ENCODE measurements around the gene NPHS1.

The NPHS1 gene

DNA sequence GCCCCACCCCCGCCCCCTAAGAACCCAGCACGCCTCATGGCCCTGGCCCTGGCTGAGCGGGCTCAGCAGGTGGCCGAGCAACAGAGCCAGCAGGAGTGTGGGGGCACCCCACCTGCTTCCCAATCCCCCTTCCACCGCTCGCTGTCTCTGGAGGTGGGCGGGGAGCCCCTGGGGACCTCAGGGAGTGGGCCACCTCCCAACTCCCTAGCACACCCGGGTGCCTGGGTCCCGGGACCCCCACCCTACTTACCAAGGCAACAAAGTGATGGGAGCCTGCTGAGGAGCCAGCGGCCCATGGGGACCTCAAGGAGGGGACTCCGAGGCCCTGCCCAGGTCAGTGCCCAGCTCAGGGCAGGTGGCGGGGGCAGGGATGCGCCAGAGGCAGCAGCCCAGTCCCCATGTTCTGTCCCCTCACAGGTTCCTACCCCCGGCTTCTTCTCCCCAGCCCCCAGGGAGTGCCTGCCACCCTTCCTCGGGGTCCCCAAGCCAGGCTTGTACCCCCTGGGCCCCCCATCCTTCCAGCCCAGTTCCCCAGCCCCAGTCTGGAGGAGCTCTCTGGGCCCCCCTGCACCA, 65.0 kb downstream of the NPHS1 start:
- no peak for DNase-seq

DNA sequence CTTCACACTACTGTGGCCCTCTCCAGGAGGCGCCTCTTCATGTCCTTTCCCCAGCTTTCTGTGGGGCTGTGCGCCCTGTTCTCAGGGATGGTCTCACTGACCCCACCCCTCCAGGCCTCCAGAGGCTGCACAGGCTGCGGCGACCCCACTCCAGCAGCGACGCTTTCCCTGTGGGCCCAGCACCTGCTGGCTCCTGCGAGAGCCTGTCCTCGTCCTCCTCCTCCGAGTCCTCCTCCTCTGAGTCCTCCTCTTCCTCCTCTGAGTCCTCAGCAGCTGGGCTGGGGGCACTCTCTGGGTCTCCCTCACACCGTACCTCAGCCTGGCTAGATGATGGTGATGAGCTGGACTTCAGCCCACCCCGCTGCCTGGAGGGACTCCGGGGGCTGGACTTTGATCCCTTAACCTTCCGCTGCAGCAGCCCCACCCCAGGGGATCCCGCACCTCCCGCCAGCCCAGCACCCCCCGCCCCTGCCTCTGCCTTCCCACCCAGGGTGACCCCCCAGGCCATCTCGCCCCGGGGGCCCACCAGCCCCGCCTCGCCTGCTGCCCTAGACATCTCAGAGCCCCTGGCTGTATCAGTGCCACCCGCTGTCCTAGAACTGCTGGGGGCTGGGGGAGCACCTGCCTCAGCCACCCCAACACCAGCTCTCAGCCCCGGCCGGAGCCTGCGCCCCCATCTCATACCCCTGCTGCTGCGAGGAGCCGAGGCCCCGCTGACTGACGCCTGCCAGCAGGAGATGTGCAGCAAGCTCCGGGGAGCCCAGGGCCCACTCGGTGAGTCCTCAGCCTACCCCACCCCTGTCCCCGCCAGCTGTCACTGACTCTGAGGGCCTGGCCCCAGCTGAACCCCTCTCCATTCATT, 65.8 kb downstream of the NPHS1 start:
- no peak for DNase-seq

DNA sequence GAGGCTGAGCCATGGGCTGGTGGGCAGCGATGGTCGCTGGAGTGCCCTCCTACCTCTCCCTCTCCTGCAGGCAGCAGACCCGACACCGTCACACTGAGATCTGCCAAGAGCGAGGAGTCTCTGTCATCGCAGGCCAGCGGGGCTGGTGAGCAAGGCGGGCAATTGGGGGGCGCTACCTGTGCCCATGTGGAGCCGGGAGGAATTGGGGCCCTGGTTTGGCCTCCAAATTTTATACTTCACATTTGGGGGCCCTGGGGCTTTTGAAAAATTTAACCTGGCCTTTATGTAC, 67.0 kb downstream of the NPHS1 start:
- no peak for DNase-seq

DNA sequence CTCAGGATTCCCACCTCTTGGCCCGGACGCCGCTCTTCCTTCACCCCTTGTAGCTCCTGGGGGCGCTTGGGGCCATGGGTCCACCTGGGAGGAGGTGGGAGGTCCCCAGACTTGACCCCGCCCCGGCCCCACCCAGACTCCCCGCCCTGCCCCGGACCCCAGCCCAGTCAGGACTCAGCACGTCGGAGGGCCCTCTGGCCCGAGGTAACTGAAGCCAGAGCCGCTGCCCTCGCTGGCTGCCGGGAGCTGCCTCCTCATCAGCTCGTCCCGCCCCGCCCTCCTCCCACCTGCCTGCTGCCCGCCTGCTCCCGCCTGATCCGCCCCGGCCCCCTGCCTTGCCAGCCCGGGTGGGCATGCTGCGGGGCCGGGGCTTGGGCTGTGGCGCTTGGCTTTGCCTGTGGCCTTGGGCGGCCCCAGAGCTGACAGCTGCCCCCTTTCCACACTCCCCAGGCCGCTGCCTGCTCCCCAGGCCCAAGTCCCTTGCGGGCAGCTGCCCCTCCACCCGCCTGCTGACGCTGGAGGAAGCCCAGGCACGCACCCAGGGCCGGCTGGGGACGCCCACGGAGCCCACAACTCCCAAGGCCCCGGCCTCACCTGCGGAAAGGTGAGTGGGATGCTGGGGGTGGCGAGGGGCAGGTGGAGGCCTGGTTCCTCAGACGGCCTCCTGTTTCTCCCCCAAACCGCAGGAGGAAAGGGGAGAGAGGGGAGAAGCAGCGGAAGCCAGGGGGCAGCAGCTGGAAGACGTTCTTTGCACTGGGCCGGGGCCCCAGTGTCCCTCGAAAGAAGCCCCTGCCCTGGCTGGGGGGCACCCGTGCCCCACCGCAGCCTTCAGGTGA, 67.6 kb downstream of the NPHS1 start:
- no peak for DNase-seq

DNA sequence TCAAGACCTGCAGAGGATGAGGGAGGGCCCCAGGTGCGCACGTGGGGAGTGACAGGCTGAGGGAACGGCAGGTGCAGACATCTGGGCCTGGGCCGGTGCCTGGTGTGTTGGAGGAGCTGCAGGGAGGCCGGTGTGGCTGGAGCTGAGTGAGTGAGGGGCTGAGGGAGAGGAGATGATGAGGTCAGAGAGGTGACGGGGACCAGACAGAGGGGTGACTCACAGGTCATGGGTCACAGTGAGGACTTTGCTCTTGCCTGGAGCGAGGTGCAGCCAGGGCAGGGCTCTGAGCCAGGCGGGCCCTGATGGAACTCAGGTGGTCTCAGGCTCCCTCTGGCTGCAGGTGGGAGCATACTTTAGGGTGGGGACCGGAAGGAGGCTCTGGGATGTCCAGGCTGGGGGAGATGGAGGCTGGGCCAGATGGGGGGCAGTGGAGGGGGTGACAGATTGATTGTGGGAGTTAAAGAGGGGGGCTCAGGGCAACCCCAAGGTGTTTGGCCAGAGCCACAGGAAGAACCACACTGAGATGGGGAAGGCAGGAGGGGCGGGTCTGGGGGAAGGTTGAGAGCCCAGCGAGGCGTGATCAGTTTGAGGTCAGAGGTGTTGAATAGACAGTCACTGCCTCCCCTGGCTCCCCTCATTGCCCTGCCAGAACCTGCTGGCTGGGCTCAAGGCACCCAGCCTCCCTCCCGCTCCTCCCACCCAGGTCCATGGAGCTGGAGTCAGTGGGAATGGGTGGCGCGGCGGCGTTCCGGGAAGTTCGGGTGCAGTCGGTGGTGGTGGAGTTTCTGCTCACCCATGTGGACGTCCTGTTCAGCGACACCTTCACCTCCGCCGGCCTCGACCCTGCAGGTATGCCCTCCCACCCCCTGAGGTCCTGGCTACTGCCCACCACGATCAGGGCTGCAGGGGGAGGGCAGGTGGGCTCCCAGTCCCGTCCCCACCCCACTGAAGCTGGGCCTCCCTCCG, 68.6 kb downstream of the NPHS1 start:
- no peak for DNase-seq

DNA sequence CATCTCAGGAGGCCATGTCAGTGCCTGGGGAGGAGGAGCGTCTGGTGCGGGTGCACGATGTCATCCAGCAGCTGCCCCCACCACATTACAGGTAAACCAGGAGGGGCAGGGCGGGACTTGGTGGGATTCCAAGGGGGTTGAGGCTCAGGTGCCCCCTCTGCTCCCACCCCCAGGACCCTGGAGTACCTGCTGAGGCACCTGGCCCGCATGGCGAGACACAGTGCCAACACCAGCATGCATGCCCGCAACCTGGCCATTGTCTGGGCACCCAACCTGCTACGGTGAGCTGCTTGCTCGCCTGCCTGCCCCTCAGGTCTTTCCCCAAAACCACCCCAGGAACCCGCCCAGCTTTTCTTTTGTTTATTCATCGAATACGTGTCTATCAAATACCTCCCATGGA, 69.7 kb downstream of the NPHS1 start:
- no peak for DNase-seq

DNA sequence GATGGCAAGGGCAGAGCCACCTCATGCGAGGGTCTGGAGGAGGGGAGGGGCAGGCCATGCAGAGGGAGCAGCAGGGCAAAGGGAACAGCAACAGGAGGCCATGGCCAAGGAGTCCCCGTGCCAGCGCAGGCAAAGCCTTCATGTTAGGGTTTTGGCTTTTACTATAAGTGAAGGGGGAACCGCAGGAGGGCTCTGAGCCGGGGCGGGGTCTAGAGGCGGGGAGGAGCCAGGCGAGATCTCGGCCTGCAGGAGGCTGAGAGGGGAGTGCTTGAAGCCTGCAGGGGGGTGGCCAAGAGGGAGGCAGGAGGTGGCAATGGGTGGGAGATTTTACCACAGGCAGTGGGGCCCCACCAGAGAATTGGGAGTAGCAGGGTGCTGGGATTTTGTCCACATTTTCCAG, 70.7 kb downstream of the NPHS1 start:
- no peak for DNase-seq

DNA sequence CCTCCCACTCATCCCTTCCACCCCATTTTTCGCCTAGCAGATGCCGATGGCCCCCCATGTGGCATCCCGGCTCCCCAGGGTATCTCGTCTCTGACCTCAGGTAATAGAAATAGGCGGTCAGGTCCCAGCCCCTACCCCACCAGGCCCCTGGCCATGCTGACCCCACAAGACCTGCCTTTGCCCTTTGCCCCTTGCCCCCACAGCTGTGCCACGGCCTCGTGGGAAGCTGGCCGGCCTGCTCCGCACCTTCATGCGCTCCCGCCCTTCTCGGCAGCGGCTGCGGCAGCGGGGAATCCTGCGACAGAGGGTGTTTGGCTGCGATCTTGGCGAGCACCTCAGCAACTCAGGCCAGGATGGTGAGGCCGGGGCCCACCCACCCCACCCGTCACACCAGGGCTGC, 71.6 kb downstream of the NPHS1 start:
- DNase-seq: no peak

DNA sequence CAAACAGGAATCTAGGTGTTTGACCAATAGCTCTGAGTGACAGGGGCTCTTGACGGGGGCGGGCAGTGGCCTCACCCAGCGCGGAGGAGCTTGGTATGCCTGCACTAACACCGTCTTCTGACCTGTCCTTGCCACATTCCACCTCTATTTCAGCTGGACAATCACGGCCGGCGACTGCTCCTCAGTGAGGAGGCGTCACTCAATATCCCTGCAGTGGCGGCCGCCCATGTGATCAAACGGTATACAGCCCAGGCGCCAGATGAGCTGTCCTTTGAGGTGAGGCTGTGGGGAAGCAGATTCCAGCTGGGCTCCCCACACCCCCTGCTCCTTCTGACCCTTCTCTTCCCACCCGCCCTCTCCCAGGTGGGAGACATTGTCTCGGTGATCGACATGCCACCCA, 72.2 kb downstream of the NPHS1 start:
- no peak for DNase-seq

DNA sequence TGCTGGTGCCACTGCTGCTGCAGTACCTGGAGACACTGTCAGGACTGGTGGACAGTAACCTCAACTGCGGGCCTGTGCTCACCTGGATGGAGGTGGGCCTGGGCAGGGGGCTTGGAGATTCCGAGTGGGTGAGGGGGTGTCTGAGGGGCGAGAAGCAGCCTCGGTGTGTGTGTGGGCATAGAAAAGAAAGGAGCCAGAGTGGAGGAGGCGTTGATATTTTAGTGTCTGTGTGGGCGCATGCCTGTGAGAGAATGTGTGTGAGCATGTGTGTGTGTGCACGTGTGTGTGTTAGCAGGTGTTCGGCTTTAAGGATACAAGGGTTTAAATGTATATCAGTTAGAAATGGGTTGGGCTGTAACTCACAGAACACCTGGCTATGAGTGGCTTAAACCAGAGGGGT, 73.3 kb downstream of the NPHS1 start:
- no peak for DNase-seq

DNA sequence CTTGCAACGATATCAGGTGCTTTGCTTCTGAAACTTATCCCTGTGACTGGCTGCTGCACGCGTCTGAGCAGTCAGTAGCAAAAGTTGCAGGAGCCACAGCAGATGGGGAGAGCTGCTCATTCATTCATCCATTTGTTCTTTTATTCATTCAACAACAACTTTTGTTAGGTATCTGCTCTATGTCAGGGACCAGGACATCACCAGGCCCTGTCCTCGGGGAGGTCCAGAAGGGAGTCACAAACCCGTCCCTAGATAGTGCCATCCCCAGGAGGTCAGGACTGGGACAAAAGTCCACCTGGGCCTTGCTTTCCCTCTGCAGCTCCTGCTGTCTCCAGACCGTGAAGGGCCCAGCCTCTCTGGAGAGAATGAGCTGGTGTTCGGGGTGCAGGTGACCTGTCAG, 74.3 kb downstream of the NPHS1 start:
- no peak for DNase-seq

DNA sequence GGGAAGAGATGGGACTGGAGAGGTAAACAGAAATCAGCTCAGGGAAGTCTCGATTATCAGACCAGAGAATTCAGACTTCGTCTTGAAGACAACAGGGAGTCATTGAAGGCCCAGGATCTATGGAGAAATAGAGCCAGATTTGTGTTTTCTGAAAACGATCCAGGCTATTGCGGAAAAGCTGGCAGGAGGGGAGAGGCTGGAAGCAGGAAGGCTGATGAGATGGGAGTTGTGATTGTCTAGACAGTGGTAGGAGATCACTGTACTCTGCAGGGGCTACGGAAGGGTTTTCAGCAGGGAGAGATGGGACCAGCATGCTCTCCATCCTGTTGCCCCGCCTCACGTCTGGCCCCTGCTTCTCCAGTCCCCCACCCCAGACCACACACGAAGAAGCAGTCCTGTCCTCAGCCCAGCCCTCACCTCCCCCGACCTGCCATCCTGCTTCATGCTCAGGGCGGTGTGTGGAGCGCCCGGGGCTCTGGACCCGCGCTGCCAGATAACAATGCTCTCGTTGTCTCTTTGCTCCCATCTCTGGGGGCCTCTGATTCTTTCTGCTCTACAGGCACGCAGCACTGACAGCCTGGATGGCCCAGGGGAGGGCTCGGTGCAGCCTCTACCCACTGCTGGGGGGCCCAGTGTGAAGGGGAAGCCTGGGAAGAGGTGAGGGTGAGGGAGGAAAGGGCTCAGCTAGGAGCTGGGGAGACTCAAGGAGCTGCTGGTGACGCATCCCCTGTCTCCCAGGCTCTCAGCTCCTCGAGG, 75.0 kb downstream of the NPHS1 start:
- DNase-seq: no peak

DNA sequence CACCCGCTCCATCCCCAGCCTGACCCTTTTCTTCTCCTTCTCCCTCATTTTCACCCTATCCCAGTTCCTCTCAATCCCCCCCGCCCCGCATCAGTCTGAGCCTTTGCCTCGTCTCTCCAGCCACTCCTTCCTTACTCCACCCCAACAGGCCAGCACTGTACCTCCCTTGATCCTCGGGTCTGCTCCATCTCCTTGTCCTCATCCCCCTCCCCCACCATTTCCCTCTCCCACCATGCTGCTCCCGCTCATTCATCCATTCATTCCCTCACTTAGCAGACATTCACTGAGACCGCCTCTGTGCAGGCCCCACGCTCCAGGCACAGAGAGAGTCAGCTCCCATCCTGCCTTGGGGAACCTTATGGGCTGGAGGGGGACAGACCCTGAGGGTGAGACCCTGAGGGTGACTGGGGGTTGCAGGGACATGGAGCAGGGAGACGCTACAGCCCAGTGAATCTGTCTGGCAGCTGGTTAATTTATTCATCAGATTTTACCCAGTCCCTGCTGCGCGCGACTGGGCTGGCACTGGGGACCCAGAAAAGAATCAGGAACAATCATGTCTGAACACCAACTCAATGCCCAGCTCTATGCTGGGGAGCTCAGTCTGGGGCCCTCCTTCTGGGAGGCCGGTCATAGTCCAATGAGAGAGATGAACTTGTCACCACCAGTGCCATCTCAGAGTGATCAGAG, 76.1 kb downstream of the NPHS1 start:
- no peak for DNase-seq
